Measurements from ENCODE around the gene NFKB1. TPM values are rescaled to one million over a fixed set of nuclear protein-coding genes. Genes with fewer than 3 reads are reported as not detected.

NFKB1 gene
- total and polyA plus RNA-seq, 10 donors: 15.9 to 94.4 (median 55.3) TPM

DNA sequence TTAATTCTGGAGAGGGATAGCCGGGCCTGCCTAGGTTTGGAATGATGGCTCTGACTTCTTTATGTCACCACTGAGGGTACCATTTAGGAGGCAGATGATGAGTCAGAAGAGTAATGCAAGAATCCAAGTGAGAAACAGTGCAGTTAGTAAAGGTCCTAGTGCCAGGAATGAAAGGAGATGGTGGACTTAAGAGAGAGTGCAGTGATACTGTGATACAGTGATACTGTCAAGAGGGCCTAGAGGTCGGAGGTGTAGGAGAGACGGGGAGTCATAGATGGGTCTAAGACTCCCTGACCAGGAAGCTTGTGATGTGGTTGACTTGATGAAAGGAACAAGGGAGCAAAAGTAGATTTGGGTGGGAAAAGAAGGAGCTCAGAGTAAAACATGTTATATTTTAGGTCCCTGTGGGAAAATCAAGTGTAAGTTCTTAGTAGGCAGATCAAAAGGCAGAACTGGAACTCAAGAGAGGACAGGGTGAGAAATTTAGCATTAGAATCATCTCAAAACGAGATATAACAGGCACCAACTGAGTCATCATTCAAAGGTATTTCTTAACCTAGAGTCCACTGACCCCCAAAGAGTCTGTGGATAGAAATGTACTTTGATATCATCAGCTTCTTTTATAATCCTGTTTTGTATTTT is 85.0 kb downstream of the NFKB1 start:
- Histone ChIP-seq H3K4me3 (no peak overlapping the region), H3K36me3 (peaks cover 2 to 99% (median 76%) of the 10 kb centered on the region in 6 donors), H3K27me3 (replicated peaks in 1 of 7) (no peaks in the 10 kb centered on the region), H3K4me1 (peaks cover 0 to 15% (median 0%) of the 10 kb centered on the region in 6 donors), H3K9me3 (peaks cover 0 to 4% (median 0%) of the 10 kb centered on the region in 8 donors), H3K27ac (peak overlapping the region in 3 of 8 donors; percentile 6 to 31 (median 15))
- intact Hi-C loops (cut with DNase I; ENCODE audit: low total_unique reads): no loop called here
- no peak for DNase-seq
- TF ChIP-seq POLR2A (IDR thresholded peaks at IDR 0.05): no peak
- TF ChIP-seq, protein P1, sequence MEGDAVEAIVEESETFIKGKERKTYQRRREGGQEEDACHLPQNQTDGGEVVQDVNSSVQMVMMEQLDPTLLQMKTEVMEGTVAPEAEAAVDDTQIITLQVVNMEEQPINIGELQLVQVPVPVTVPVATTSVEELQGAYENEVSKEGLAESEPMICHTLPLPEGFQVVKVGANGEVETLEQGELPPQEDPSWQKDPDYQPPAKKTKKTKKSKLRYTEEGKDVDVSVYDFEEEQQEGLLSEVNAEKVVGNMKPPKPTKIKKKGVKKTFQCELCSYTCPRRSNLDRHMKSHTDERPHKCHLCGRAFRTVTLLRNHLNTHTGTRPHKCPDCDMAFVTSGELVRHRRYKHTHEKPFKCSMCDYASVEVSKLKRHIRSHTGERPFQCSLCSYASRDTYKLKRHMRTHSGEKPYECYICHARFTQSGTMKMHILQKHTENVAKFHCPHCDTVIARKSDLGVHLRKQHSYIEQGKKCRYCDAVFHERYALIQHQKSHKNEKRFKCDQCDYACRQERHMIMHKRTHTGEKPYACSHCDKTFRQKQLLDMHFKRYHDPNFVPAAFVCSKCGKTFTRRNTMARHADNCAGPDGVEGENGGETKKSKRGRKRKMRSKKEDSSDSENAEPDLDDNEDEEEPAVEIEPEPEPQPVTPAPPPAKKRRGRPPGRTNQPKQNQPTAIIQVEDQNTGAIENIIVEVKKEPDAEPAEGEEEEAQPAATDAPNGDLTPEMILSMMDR (IDR thresholded peaks at IDR 0.05 in 8 of 11, conservative IDR thresholded peaks at IDR 0.05 in 3 of 11): no peak
- WGBS, 5 donors: 76 to 86% (median 81%) methylated on average over 4 of the region's 4 CpGs

DNA sequence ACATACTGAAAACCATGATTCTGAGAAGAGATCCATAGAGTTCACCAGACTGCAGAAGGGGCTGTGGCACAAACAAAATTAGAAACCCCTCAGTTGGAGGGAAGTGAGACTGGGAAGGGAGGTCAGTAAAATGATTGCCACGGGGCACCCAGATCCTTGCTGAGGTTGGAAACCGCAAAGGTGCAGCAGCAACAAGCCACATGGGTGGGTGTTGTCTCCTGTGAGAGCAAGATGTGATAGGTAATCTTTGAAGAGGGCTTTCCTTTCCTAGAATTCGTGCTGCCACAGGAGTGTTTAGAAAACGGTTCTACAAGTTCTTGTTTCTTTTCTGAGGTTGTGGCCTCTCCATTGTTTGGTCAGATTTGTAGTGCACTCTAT is 85.5 kb downstream of the NFKB1 start:
- no peak overlapping the region for H3K4me3 ChIP-seq
- H3K9me3 ChIP-seq: peaks cover 0 to 9% (median 0%) of the 10 kb centered on the region in 8 donors
- intact Hi-C loops (cut with DNase I; ENCODE audit: low total_unique reads): no loop called here
- DNase-seq: no peak
- peak overlapping the region in 4 of 8 donors; percentile 5 to 31 (median 10) for H3K27ac ChIP-seq
- TF ChIP-seq POLR2AphosphoS5 (IDR thresholded peaks at IDR 0.05) (peak in 1 of 3 donors; percentile 23), POLR2A (IDR thresholded peaks at IDR 0.05) (no peak)
- H3K36me3 ChIP-seq: peaks cover 0 to 99% (median 74%) of the 10 kb centered on the region in 6 donors
- WGBS, 5 donors: 38 to 73% (median 68%) methylated on average over 4 of the region's 4 CpGs
- peaks cover 0 to 15% (median 0%) of the 10 kb centered on the region in 6 donors for H3K4me1 ChIP-seq
- H3K27me3 ChIP-seq (replicated peaks in 1 of 7): no peaks in the 10 kb centered on the region

DNA sequence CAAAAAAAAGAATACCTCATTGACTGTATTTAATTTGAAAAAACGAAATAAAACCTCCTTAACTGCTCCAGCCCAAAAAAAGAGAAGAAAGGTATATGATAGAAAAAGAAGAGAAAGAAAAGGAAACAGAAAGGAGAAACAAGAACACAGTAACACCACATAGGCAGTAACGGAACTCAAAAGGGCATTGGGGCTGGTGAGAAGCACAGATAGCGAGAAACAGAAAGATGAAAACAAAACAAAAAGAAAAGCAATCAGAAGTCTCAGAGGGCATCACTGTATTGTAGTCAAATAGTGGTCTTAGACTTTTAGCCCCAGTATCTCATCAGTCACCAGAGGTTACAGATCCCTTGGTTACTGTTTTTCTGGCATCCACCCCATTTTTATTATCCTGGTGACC is 88.6 kb downstream of the NFKB1 start:
- TF ChIP-seq POLR2AphosphoS5 (IDR thresholded peaks at IDR 0.05) (no peak), POLR2A (IDR thresholded peaks at IDR 0.05) (no peak)
- TF ChIP-seq, protein P1 (IDR thresholded peaks at IDR 0.05 in 8 of 11, conservative IDR thresholded peaks at IDR 0.05 in 3 of 11): no peak
- WGBS, 5 donors: 58 to 83% (median 72%) methylated on average over 3 of the region's 3 CpGs
- H3K27ac ChIP-seq: peak overlapping the region in 1 of 8 donors; percentile 19
- H3K27me3 ChIP-seq (replicated peaks in 1 of 7): no peaks in the 10 kb centered on the region
- no peak for DNase-seq
- H3K9me3 ChIP-seq: peaks cover 0 to 9% (median 0%) of the 10 kb centered on the region in 8 donors
- H3K36me3 ChIP-seq: peaks cover 0 to 99% (median 58%) of the 10 kb centered on the region in 6 donors
- H3K4me3 ChIP-seq: no peak overlapping the region
- intact Hi-C loops (cut with DNase I; ENCODE audit: low total_unique reads): no loop called here
- peaks cover 0 to 15% (median 2%) of the 10 kb centered on the region in 6 donors for H3K4me1 ChIP-seq

DNA sequence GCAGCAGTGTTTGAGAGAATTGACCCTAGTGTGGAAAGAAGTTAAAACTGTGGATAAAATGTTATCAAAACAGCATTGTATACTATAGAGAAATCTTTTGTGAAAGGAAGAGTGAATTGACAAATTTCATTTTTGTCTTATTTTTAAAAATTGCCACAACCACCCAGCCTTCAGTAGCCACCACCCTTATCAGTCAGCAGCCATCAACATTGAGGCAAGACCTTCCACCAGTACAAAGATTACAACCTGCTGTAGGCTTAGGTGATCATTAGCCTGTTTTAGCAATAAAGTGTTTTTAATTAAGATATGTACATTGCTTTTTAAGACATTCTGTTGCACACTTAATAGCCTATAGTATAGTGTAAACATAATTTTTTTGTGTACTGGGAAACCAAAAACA is 91.1 kb downstream of the NFKB1 start:
- no peaks in the 10 kb centered on the region for H3K27me3 ChIP-seq (replicated peaks in 1 of 7)
- H3K9me3 ChIP-seq: peaks cover 0 to 9% (median 0%) of the 10 kb centered on the region in 8 donors
- no peak overlapping the region for H3K27ac ChIP-seq
- intact Hi-C loops (cut with DNase I; ENCODE audit: low total_unique reads): no loop called here
- H3K4me1 ChIP-seq: peaks cover 0 to 6% (median 0%) of the 10 kb centered on the region in 6 donors
- DNase-seq: no peak
- TF ChIP-seq POLR2A (IDR thresholded peaks at IDR 0.05) (no peak), POLR2AphosphoS5 (IDR thresholded peaks at IDR 0.05) (no peak)
- TF ChIP-seq, protein P1 (IDR thresholded peaks at IDR 0.05 in 8 of 11, conservative IDR thresholded peaks at IDR 0.05 in 3 of 11): no peak
- peaks cover 3 to 99% (median 58%) of the 10 kb centered on the region in 6 donors for H3K36me3 ChIP-seq
- H3K4me3 ChIP-seq: no peak overlapping the region
